GM12891 (cell line): Measurements from ENCODE around the gene BCAN.

Experiments
- POLR2A ChIP-seq: IDR thresholded peaks from 2 replicates; pipeline ENCODE4 v1.6.1; 2011; ENCODE audit warnings: low read depth, low read length, control low read depth
- POLR2AphosphoS5 ChIP-seq: IDR thresholded peaks from 2 replicates; pipeline ENCODE4 v1.6.1; 2011; ENCODE audit warnings: low read depth, low read length, control low read depth
- POU2F2 ChIP-seq: IDR thresholded peaks from 2 replicates; pipeline ENCODE4 v1.6.1; 2011; ENCODE audit warnings: low read depth, mild to moderate bottlenecking, control low read depth, low read length, moderate library complexity
- TAF1 ChIP-seq: IDR thresholded peaks from 2 replicates; pipeline ENCODE4 v1.6.1; 2011; ENCODE audit warnings: low read depth, low read length, control low read depth

DNA sequence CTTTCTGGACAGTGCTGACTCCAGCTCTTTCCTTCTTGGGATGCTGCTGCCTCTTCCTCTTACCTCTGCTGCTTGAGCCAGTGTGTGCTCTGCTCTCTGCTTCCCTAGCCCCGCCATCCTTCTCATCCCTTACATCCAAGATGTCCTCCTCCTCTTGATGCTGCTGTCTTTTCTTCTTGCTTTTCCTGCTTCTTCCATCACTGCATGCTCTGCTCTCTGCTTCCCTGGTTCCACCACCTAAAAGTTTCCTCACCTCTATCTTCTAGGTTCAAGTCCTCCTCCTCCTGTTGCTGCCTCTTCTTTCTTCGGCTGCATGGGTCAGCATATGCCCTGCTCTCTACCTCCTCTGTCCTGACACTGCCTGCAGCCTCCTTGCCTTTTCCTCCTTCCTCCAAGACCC is 46.9 kb upstream of the BCAN start:
- TF ChIP-seq TAF1 (no peak), POLR2AphosphoS5 (peak; percentile 65), POLR2A (no peak), POU2F2 (no peak)
